SK-MEL-5 (cell line): ENCODE data around the gene AMPD1. TPM values are rescaled to one million over a fixed set of nuclear protein-coding genes. Genes with fewer than 3 reads are reported as not detected.

Source experiments
- DNase-seq: peaks from one replicate; pipeline ENCODE4 v3.0.0-alpha.2; 2016; ENCODE audit warnings: low read depth, low spot score
- in situ Hi-C: cut with HindIII; loops from 2 replicates; pipeline ENCODE4 v1.10.0; 2016; ENCODE audit warnings: low sequenced_read_pairs, high pct_unique_total_duplicates, low pct_unique_long_range_greater_than_20kb
- polyA plus RNA-seq, 2 experiments: library from polyadenylated mRNA; depleted of rRNA; stranded (reverse); fragments of >200 nt; gene quantifications; 2 replicates each; pipeline ENCODE4 v1.2.3, GENCODE V29; 2015
- total RNA-seq: library from RNA; depleted of rRNA; stranded (reverse); fragments of >200 nt; shearing (Covaris generic); gene quantifications from 2 replicates; pipeline ENCODE4 v1.2.3, GENCODE V29; 2014; rRNA removed

The AMPD1 gene
- total RNA-seq = 0.27 TPM in 1 of 2 replicates, not detected in the other
- polyA plus RNA-seq (2015; cell fraction: cytosol; rRNA removed) = 0.46 TPM in 1 of 2 replicates, not detected in the other
- polyA plus RNA-seq (2015; cell fraction: nucleus; rRNA removed) = not detected in 2 replicates

GRCh38 chr1:114695430-114696058, at the start of gene AMPD1:
Gene AMPD1 (minus strand): TSS chr1:114695546. CDS start chr1:114695471, 75 bp downstream.
- in situ Hi-C loops = no loop called here
- DNase-seq = no peak

GRCh38 chr1:114741963-114742746, 46.8 kb upstream of the AMPD1 start:
- no peak for DNase-seq
- in situ Hi-C loops = no loop called here

- in situ Hi-C loops = no loop called here
- no peak for DNase-seq
Measured at GRCh38 chr1:114740331-114740730, 45.0 kb upstream of the AMPD1 start.

GRCh38 chr1:114737314-114737849, 42.0 kb upstream of the AMPD1 start:
- no peak for DNase-seq
- in situ Hi-C loops = no loop called here

GRCh38 chr1:114735479-114735878, 40.1 kb upstream of the AMPD1 start:
- in situ Hi-C loops = no loop called here
- no peak for DNase-seq

- DNase-seq = no peak
- in situ Hi-C loops = no loop called here
Measured at GRCh38 chr1:114729782-114730181, 34.4 kb upstream of the AMPD1 start.

- in situ Hi-C loops = no loop called here
- no peak for DNase-seq
Measured at GRCh38 chr1:114728553-114728952, 33.2 kb upstream of the AMPD1 start.

GRCh38 chr1:114725230-114725629, 29.9 kb upstream of the AMPD1 start:
- no peak for DNase-seq
- in situ Hi-C loops = no loop called here

- in situ Hi-C loops = no loop called here
- DNase-seq = no peak
Measured at GRCh38 chr1:114723915-114724314, 28.6 kb upstream of the AMPD1 start.

GRCh38 chr1:114723457-114723856, 28.1 kb upstream of the AMPD1 start:
- DNase-seq = no peak
- in situ Hi-C loops = no loop called here

- no peak for DNase-seq
- in situ Hi-C loops = no loop called here
Measured at GRCh38 chr1:114720492-114720891, 25.1 kb upstream of the AMPD1 start.

- DNase-seq = no peak
- in situ Hi-C loops = no loop called here
Measured at GRCh38 chr1:114719424-114719787, 24.1 kb upstream of the AMPD1 start.

- DNase-seq = no peak
- in situ Hi-C loops = no loop called here
Measured at GRCh38 chr1:114718661-114719423, 23.5 kb upstream of the AMPD1 start.

GRCh38 chr1:114716304-114717170, 21.2 kb upstream of the AMPD1 start, which contains the start of gene NRAS:
Gene NRAS (minus strand): TSS chr1:114716771. CDS start chr1:114716160, 611 bp downstream.
- in situ Hi-C loops = no loop called here
- DNase-seq = peak; percentile 87

GRCh38 chr1:114715952-114716303, 20.6 kb upstream of the AMPD1 start:
- in situ Hi-C loops = no loop called here

GRCh38 chr1:114712977-114713376, 17.6 kb upstream of the AMPD1 start:
- DNase-seq = no peak
- in situ Hi-C loops = no loop called here

More at GRCh38 chr1:114715952-114716303, 20.6 kb upstream of the AMPD1 start:
- no peak for DNase-seq

GRCh38 chr1:114710360-114710759, 15.0 kb upstream of the AMPD1 start:
- DNase-seq = no peak
- in situ Hi-C loops = no loop called here
